Measurements from ENCODE around the gene CENPE. TPM values are rescaled to one million over a fixed set of nuclear protein-coding genes. Genes with fewer than 3 reads are reported as not detected.

CENPE gene
- total RNA-seq, 1 experiment from 2014 or later, result 28.7 TPM

DNA sequence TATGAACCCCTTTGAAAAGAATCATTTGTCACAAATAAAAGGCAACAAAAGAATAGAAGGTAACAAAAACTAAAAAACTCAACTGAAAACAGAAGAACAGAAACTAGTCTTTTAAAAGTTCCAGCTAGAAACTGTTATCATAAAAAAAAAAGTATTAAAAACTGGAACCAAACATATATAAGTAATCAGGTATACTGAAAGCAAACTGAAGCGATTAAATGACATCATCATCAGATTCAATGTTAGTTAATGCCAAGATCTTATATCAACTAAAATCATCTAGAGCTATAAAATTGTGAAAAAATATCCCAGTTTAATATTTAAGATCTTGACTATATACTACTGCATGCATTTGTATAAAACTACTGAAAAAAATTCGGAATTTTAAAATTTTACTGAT is 36.0 kb downstream of the CENPE start:
- Histone ChIP-seq H3K9me2 (ENCODE audit: insufficient read depth) (no peaks in the 10 kb centered on the region), H3K4me1 (replicated peaks; ENCODE audit: insufficient read depth) (no peaks in the 10 kb centered on the region), H3K27me3 (ENCODE audit: insufficient read depth, low read depth) (no peaks in the 10 kb centered on the region), H3K79me2 (ENCODE audit: low read depth) (no peaks in the 10 kb centered on the region), H3K36me3 (ENCODE audit: low read depth) (0 out of 2 replicates have a peak, but pooled peaks cover 2% of the 10 kb centered on the region), H2AFZ (no peak overlapping the region), H3F3A (ENCODE audit: insufficient read depth, low read depth) (no peaks in the 10 kb centered on the region), H4K20me1 (ENCODE audit: insufficient read depth) (no peaks in the 10 kb centered on the region), H3K4me2 (no peak overlapping the region), H3K9me3 (ENCODE audit: insufficient read depth, low read depth) (no peaks in the 10 kb centered on the region), H3K4me3 (no peak overlapping the region), H3K27ac (no peak overlapping the region)
- intact Hi-C loops (cut with micrococcal nuclease; ENCODE audit: unreplicated experiment), result no loop called here
- POLR2A ChIA-PET (ENCODE audit: unreplicated experiment), result interaction anchor here (0.7 kb wide), 1 partner anchor 11 kb away, joined by 8 read pairs; no protein-coding TSS in a partner anchor
- CTCF ChIA-PET, result no interaction called here
- no TSS peak for BruUV-seq (replicated peaks)
- TF ChIP-seq EZH2 (IDR thresholded peaks at IDR 0.05; ENCODE audit: low read depth), result no peak
- TF ChIP-seq, protein P1, sequence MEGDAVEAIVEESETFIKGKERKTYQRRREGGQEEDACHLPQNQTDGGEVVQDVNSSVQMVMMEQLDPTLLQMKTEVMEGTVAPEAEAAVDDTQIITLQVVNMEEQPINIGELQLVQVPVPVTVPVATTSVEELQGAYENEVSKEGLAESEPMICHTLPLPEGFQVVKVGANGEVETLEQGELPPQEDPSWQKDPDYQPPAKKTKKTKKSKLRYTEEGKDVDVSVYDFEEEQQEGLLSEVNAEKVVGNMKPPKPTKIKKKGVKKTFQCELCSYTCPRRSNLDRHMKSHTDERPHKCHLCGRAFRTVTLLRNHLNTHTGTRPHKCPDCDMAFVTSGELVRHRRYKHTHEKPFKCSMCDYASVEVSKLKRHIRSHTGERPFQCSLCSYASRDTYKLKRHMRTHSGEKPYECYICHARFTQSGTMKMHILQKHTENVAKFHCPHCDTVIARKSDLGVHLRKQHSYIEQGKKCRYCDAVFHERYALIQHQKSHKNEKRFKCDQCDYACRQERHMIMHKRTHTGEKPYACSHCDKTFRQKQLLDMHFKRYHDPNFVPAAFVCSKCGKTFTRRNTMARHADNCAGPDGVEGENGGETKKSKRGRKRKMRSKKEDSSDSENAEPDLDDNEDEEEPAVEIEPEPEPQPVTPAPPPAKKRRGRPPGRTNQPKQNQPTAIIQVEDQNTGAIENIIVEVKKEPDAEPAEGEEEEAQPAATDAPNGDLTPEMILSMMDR (conservative IDR thresholded peaks at IDR 0.05), result no peak
- no peak for DNase-seq

DNA sequence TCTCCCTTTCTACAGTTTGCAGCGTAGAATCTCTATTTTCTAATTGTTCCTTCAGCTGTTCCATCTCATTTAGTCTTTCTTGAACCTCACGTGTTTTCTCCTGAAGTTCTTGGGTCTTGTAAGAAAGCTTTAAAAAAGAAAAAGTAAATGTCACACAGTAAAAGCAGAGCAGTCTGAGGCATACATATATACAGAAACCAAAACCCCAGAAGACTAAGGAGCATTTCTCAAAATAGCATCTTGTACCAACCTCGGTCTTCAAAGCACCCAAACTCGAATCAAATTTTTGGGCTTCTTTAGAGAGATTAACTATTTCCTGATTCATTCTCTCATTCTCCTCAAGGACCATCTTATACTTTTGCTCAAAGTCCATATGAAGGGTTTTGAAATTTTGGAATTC is 39.4 kb downstream of the CENPE start:
- Histone ChIP-seq H3K9me2 (ENCODE audit: insufficient read depth) (no peaks in the 10 kb centered on the region), H4K20me1 (ENCODE audit: insufficient read depth) (no peaks in the 10 kb centered on the region), H3K79me2 (ENCODE audit: low read depth) (no peaks in the 10 kb centered on the region), H3K4me2 (no peak overlapping the region), H3K27me3 (ENCODE audit: insufficient read depth, low read depth) (no peaks in the 10 kb centered on the region), H3K4me1 (replicated peaks; ENCODE audit: insufficient read depth) (no peaks in the 10 kb centered on the region), H3K9me3 (ENCODE audit: insufficient read depth, low read depth) (no peaks in the 10 kb centered on the region), H2AFZ (no peak overlapping the region), H3K36me3 (ENCODE audit: low read depth) (no peaks in the 10 kb centered on the region), H3K4me3 (no peak overlapping the region), H3F3A (ENCODE audit: insufficient read depth, low read depth) (no peaks in the 10 kb centered on the region), H3K27ac (no peak overlapping the region)
- TF ChIP-seq EZH2 (IDR thresholded peaks at IDR 0.05; ENCODE audit: low read depth), result no peak
- TF ChIP-seq, protein P1 (conservative IDR thresholded peaks at IDR 0.05), result no peak
- no peak for DNase-seq
- ChIA-PET CTCF (interaction anchor here (0.6 kb wide), 1 partner anchor 967 kb away, joined by 3 read pairs; no protein-coding TSS in a partner anchor), POLR2A (ENCODE audit: unreplicated experiment) (no interaction called here)
- BruUV-seq (replicated peaks), result no TSS peak
- intact Hi-C loops (cut with micrococcal nuclease; ENCODE audit: unreplicated experiment), result no loop called here

DNA sequence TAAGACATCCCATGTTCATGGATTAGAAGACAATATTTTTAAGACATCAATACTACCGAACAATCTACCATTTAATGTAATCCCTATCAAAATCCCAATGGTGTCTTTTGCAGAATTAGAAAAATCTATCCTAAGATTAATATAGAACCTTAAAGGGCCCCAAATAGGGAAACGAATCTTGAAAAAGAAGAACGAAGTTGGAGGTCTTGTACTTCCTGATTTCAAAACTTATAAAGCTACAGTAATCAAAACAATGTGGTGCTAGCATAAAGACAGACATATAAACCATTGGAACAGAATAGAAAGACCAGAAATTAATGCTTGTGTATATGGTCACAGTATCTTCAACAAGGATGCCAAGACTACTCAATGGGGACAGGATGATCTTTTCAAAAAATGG is 42.0 kb downstream of the CENPE start:
- POLR2A ChIA-PET (ENCODE audit: unreplicated experiment), result no interaction called here
- BruUV-seq (replicated peaks), result no TSS peak
- Histone ChIP-seq H3K79me2 (ENCODE audit: low read depth) (no peaks in the 10 kb centered on the region), H4K20me1 (ENCODE audit: insufficient read depth) (no peaks in the 10 kb centered on the region), H3F3A (ENCODE audit: insufficient read depth, low read depth) (0 out of 2 replicates have a peak, but pooled peaks cover 4% of the 10 kb centered on the region), H3K27ac (no peak overlapping the region), H3K36me3 (ENCODE audit: low read depth) (peaks cover 7% of the 10 kb centered on the region; the same call in 1 of the 2 replicates), H3K9me3 (ENCODE audit: insufficient read depth, low read depth) (no peaks in the 10 kb centered on the region), H3K27me3 (ENCODE audit: insufficient read depth, low read depth) (no peaks in the 10 kb centered on the region), H3K4me2 (no peak overlapping the region), H2AFZ (no peak overlapping the region), H3K9me2 (ENCODE audit: insufficient read depth) (no peaks in the 10 kb centered on the region), H3K4me3 (no peak overlapping the region), H3K4me1 (replicated peaks; ENCODE audit: insufficient read depth) (peaks cover 10% of the 10 kb centered on the region)
- CTCF ChIA-PET, result no interaction called here
- intact Hi-C loops (cut with micrococcal nuclease; ENCODE audit: unreplicated experiment), result no loop called here
- DNase-seq, result no peak
- TF ChIP-seq, protein P1 (conservative IDR thresholded peaks at IDR 0.05), result no peak

Data from PC-9 (cell line).